OCI-LY7 (cell line): Measurements from ENCODE around the gene ZNF578. TPM values are rescaled to one million over a fixed set of nuclear protein-coding genes. Genes with fewer than 3 reads are reported as not detected.

Source experiments
- BruUV-seq: library from RNA; stranded (reverse); fragments of 400-500 nt; replicated peaks from 2 replicates; lab custom pipeline; 2021; lab: Mats Ljungman, UMichigan
- CTCF ChIA-PET: fragments of 300-600 bp; sonication (Branson Sonifier 250); formaldehyde crosslinking; loops from one replicate; lab custom pipeline; 2022; ENCODE audit warnings: antibody characterized with exemption; ENCODE audit not compliant: unreplicated experiment; lab: Charles Lee
- POLR2A ChIA-PET: fragments of 300-600 bp; sonication (Branson Sonifier 250); formaldehyde crosslinking; loops from one replicate; lab custom pipeline; 2022; ENCODE audit warnings: antibody characterized with exemption; lab: Charles Lee
- DNase-seq: peaks from one replicate; pipeline ENCODE4 v3.0.0-alpha.2; 2015; ENCODE audit warnings: low spot score
- H2AFZ ChIP-seq: fragments of 200-600 bp; sonication (generic), shearing (Covaris generic); 2 replicates; pipeline ENCODE4 v1.6.1; 2014; ENCODE audit warnings: mild to moderate bottlenecking, antibody characterized with exemption, low read length, moderate library complexity
- H3K27ac ChIP-seq: fragments of 200-600 bp; sonication (generic); 2 replicates; pipeline ENCODE4 v1.5.1; 2014; ENCODE audit warnings: mixed run types, low read depth, mild to moderate bottlenecking, moderate library complexity, low read length, inconsistent platforms; ENCODE audit not compliant: poor library complexity, severe bottlenecking
- H3K36me3 ChIP-seq: fragments of 200-600 bp; sonication (generic); 2 replicates; pipeline ENCODE4 v1.6.1; 2014; ENCODE audit warnings: mild to moderate bottlenecking, antibody characterized with exemption, low read length, moderate library complexity, mixed read lengths; ENCODE audit not compliant: insufficient read depth
- H3K4me1 ChIP-seq: fragments of 200-600 bp; sonication (generic); 2 replicates; pipeline ENCODE4 v1.5.1; 2014; ENCODE audit warnings: mild to moderate bottlenecking, low read length; ENCODE audit not compliant: insufficient read depth, poor library complexity, severe bottlenecking
- H3K4me2 ChIP-seq: fragments of 200-600 bp; sonication (generic); 2 replicates; pipeline ENCODE4 v1.6.1; 2014; ENCODE audit warnings: mild to moderate bottlenecking, low read length
- H3K4me3 ChIP-seq: fragments of 200-600 bp; sonication (generic); 2 replicates; pipeline ENCODE4 v1.5.1; 2014; ENCODE audit warnings: mild to moderate bottlenecking, low read depth, low read length; ENCODE audit not compliant: poor library complexity, severe bottlenecking
- H3K79me2 ChIP-seq: fragments of 200-600 bp; sonication (generic); 2 replicates; pipeline ENCODE4 v1.6.1; 2016; ENCODE audit warnings: low read depth, mild to moderate bottlenecking, low read length, moderate library complexity, mixed read lengths; ENCODE audit not compliant: insufficient read depth
- H3K9me2 ChIP-seq: fragments of 200-600 bp; sonication (generic); 2 replicates; pipeline ENCODE4 v1.6.1; 2016; ENCODE audit warnings: mild to moderate bottlenecking, low read length, mixed read lengths; ENCODE audit not compliant: insufficient read depth
- H3K9me3 ChIP-seq: fragments of 200-600 bp; sonication (generic); 2 replicates; pipeline ENCODE4 v1.6.1; 2014; ENCODE audit warnings: mild to moderate bottlenecking, mixed run types, low read length, mixed read lengths
- H4K20me1 ChIP-seq: fragments of 200-600 bp; sonication (generic); 2 replicates; pipeline ENCODE4 v1.6.1; 2014; ENCODE audit warnings: mild to moderate bottlenecking, antibody characterized with exemption, low read length, moderate library complexity, mixed read lengths; ENCODE audit not compliant: insufficient read depth
- EZH2phosphoT487 ChIP-seq: fragments of 200-600 bp; sonication (generic); IDR thresholded peaks from 2 replicates; pipeline ENCODE4 v1.6.1; 2018; ENCODE audit warnings: low read depth, borderline replicate concordance, mild to moderate bottlenecking, mixed run types, antibody characterized with exemption, low read length, moderate library complexity, mixed read lengths
- intact Hi-C: fragments of 100-400 bp; cut with micrococcal nuclease; formaldehyde crosslinking; loops from one replicate; pipeline ENCODE4 v1.10.0; 2022; ENCODE audit not compliant: unreplicated experiment
- total RNA-seq, 2 experiments: library from RNA; depleted of rRNA in 1 of 2; stranded (reverse); fragments of >200 nt in 1 of 2; shearing (Covaris generic) in 1 of 2; gene quantifications; 2 replicates each; pipeline ENCODE4 v1.2.3, GENCODE V29; 2014 to 2022
- TF ChIP-seq, protein P1 (sequence below): fragments of 200-600 bp; sonication (generic); conservative IDR thresholded peaks from 2 replicates; pipeline ENCODE4 v1.5.1; 2014; ENCODE audit warnings: mild to moderate bottlenecking, antibody characterized with exemption, low read length, moderate library complexity, mixed read lengths

The ZNF578 gene
- total RNA-seq, 2 experiments from 2014 or later: not detected

DNA sequence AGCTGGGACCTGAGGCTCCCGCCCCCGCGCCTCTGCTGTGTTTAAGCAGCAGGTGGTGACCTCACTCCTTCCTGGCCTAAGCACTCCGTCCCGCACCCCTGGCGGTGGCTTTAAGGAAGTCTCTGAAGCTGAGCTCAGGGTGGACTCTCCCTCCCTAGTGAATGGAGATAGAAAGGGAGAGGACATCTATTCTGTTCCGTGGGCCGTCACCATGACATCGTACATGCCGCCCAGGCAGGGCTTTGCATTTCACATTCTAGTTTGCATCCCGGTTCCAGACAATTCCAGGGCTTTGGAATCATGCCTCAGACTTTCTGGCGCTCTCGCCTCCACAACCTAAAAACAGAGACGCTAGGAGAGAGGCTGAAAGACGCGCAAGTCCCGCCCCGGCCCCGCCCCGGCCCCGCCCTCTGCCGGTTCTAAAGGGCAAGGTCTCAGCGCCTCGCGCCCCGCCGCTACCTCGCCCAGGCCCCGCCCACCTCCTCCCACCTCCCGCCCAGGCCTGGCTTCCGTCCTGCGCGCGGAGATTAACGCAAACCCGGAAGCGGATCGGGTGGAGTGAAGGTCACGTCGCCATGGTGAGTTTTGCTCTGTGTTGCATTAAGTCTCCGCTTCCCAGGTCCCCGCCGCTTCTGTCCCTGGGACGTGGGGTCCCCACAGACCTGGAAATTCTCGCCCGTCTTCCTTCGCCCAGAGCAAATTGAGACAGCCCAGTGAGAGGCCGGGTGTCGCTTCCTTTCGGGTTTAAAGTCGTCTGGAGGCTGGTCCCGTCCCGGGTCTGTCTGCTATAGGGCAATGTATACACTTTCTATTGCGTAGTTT is 74.0 kb downstream of the ZNF578 start, which contains the start of gene ZNF808:
ZNF808 (plus strand) TSS at position 535 of the 822 bp plus-strand sequence. CDS start 15,617 bp downstream, outside the sequence.
- intact Hi-C loops: no loop called here
- peak within 1 kb of the TSS; percentile 56 for H3K27ac ChIP-seq
- no peak for TF ChIP-seq EZH2phosphoT487
- TF ChIP-seq, protein P1, sequence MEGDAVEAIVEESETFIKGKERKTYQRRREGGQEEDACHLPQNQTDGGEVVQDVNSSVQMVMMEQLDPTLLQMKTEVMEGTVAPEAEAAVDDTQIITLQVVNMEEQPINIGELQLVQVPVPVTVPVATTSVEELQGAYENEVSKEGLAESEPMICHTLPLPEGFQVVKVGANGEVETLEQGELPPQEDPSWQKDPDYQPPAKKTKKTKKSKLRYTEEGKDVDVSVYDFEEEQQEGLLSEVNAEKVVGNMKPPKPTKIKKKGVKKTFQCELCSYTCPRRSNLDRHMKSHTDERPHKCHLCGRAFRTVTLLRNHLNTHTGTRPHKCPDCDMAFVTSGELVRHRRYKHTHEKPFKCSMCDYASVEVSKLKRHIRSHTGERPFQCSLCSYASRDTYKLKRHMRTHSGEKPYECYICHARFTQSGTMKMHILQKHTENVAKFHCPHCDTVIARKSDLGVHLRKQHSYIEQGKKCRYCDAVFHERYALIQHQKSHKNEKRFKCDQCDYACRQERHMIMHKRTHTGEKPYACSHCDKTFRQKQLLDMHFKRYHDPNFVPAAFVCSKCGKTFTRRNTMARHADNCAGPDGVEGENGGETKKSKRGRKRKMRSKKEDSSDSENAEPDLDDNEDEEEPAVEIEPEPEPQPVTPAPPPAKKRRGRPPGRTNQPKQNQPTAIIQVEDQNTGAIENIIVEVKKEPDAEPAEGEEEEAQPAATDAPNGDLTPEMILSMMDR: peak; percentile 56
- H3K79me2 ChIP-seq: peaks cover 41% of the 10 kb centered on the region
- peaks cover 19% of the 10 kb centered on the region for H3K4me1 ChIP-seq
- H2AFZ ChIP-seq: peak within 1 kb of the TSS; percentile 72
- BruUV-seq: TSS peak; percentile 85
- ChIA-PET POLR2A (no interaction called here), CTCF (interaction anchor here (0.6 kb wide), 1 partner anchor 631 kb away, joined by 3 read pairs; no protein-coding TSS in a partner anchor)
- peak within 1 kb of the TSS; percentile 99 for H3K4me3 ChIP-seq
- H3K9me3 ChIP-seq: no peaks in the 10 kb centered on the region
- DNase-seq: peak; percentile 93
- no peaks in the 10 kb centered on the region for H4K20me1 ChIP-seq
- H3K36me3 ChIP-seq: peaks cover 18% of the 10 kb centered on the region
- peak within 1 kb of the TSS; percentile 99 for H3K4me2 ChIP-seq
- H3K9me2 ChIP-seq: no peaks in the 10 kb centered on the region

DNA sequence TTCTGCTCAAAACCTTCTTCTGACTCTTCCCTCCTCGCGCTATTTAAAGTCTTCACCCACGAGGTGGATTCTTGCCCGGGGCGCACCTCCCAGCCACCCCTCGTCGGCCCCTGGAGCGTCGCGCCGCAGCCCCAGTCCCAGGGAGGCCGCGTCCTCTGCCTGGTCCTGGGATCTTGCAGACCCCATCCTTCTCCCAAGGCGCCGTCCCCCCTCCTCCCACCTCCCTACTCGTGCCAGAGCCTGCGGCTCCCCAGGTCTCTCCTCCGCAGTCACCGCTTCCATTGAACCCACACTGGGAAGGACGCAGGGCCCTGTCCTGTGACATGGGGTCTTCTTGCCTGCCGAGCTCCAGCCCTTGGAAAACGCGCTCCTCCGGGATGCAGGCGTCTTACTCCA is 74.6 kb downstream of the ZNF578 start:
- H3K4me3 ChIP-seq: peak overlapping the region; percentile 99
- peaks cover 19% of the 10 kb centered on the region for H3K4me1 ChIP-seq
- intact Hi-C loops: no loop called here
- POLR2A ChIA-PET: no interaction called here
- peak overlapping the region; percentile 56 for H3K27ac ChIP-seq
- CTCF ChIA-PET: no interaction called here
- H3K79me2 ChIP-seq: peaks cover 43% of the 10 kb centered on the region
- peak overlapping the region; percentile 72 for H2AFZ ChIP-seq
- H4K20me1 ChIP-seq: no peaks in the 10 kb centered on the region
- peak overlapping the region; percentile 99 for H3K4me2 ChIP-seq
- no TSS peak for BruUV-seq
- no peaks in the 10 kb centered on the region for H3K9me3 ChIP-seq
- TF ChIP-seq, protein P1: no peak
- TF ChIP-seq EZH2phosphoT487: no peak
- H3K9me2 ChIP-seq: no peaks in the 10 kb centered on the region
- H3K36me3 ChIP-seq: peaks cover 22% of the 10 kb centered on the region
- no peak for DNase-seq

DNA sequence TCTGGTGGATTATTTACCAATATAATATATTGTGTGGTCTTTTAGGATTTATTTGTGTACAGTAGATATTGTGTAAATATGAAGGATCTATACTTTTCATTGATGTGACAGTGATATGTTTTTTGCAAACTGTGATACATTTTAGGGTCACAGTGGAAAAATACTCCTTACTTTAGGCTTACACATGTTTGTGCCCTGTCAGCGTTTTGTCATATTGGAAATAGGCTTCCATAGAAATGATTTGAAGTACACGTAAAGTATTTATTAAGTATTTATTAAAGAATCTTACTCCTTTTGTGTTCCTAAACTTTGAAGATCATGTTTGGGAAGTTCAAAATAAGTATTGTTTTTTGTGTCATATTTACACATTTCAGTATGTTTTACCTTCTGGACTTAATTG is 79.1 kb downstream of the ZNF578 start:
- Histone ChIP-seq H3K9me2 (no peaks in the 10 kb centered on the region), H4K20me1 (no peaks in the 10 kb centered on the region), H3K4me2 (no peak overlapping the region), H3K4me1 (peaks cover 27% of the 10 kb centered on the region), H2AFZ (no peak overlapping the region), H3K36me3 (peaks cover 38% of the 10 kb centered on the region), H3K4me3 (no peak overlapping the region), H3K27ac (no peak overlapping the region), H3K9me3 (no peaks in the 10 kb centered on the region), H3K79me2 (peaks cover 56% of the 10 kb centered on the region)
- DNase-seq: no peak
- no TSS peak for BruUV-seq
- ChIA-PET POLR2A (no interaction called here), CTCF (no interaction called here)
- intact Hi-C loops: no loop called here
- TF ChIP-seq, protein P1: no peak
- no peak for TF ChIP-seq EZH2phosphoT487
